Transverse colon (tissue), 4 donors: ENCODE data around the gene SLMAP.

Experiments used
- CTCF ChIP-seq, 5 experiments: fragments of 200-600 bp in 3 of 5; fragments of 450-650 bp in 2 of 5; sonication (generic) in 3 of 5; IDR thresholded peaks; 1 replicate in 2 of 5; 2 replicates in 3 of 5; pipeline ENCODE4 v1.5.1; 2016 to 2017; ENCODE audit warnings: antibody characterized with exemption in 5 of 5, inconsistent platforms in 3 of 5, mild to moderate bottlenecking in 2 of 5, moderate library complexity in 1 of 5
- EP300 ChIP-seq: sonication (generic); formaldehyde crosslinking; IDR thresholded peaks from one replicate; pipeline ENCODE4 v1.6.1; 2017; ENCODE audit warnings: antibody characterized with exemption, low read depth
- POLR2A ChIP-seq: fragments of 450-650 bp; IDR thresholded peaks from one replicate; pipeline ENCODE4 v1.6.1; 2016; ENCODE audit warnings: antibody characterized with exemption, mild to moderate bottlenecking, moderate library complexity
- POLR2AphosphoS5 ChIP-seq, 3 donors: sonication (generic); formaldehyde crosslinking; IDR thresholded peaks; one replicate each; pipeline ENCODE4 v1.6.1; 2016; ENCODE audit warnings: antibody characterized with exemption in 3 of 3

- TF ChIP-seq CTCF (IDR thresholded peaks at IDR 0.05) (no peak), POLR2AphosphoS5 (IDR thresholded peaks at IDR 0.05) (no peak), POLR2A (no peak), EP300 (no peak)
Measured at GRCh38 chr3:57822686-57823085, 66.6 kb downstream of the SLMAP start.
